GM21381 (cell line): Measurements from ENCODE around the gene HELLS.
"Not testable (repeated sequence)": the region's sequence is repeated elsewhere in the genome, so short reads cannot be mapped to it uniquely, and the experiment has no call there.

Source experiments
- ATAC-seq: cut with Tn5 transposase; IDR thresholded peaks from one replicate; pipeline ENCODE4 v1.9.1; 2021; ENCODE audit warnings: mild to moderate bottlenecking, moderate library complexity; ENCODE audit not compliant: unreplicated experiment

The HELLS gene

GRCh38 chr10:94602729-94603515 is 57.3 kb downstream of the HELLS start:
- ATAC-seq, result no peak

- peak; percentile 86 for ATAC-seq
Observed at GRCh38 chr10:94607111-94607510, 61.5 kb downstream of the HELLS start.

DNA sequence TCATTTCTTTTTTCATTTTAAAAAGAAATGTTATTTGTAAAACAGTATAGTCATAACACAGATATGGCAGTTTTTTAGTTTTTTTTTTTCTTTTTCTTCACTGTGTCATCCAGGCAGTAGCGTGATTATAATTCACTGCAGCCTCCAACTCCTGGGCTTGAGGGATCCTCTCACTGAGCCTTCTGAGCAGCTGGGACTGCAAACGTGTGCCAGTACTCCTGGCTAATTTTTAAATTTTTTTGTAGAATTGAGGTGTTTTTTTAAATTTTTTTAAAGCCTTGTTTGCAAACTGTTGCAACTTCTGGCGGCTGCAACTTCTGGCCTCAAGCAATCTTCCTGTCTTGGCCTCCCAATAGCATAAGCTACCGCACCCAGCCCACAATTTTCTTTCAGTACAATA is 63.0 kb downstream of the HELLS start:
- no peak for ATAC-seq

DNA sequence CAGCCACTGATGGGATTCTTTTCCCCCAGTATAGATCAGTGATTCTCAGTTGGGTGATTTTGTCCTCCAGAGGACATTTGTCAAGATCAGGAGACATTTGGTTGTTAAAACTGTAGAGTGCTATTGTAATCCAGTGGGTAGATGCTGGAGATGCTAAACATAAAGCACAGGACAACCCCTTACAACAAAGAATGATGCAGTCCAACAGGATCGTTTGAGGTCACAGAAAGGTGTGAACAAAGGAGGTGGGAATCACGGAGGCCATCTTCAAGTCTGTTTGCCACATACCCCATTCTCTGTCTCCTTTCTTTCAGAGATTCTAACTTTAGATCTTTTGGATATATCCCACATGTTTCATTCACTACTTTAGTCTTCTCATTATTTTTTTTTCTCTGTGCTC is 69.0 kb downstream of the HELLS start:
- ATAC-seq, result no peak

DNA sequence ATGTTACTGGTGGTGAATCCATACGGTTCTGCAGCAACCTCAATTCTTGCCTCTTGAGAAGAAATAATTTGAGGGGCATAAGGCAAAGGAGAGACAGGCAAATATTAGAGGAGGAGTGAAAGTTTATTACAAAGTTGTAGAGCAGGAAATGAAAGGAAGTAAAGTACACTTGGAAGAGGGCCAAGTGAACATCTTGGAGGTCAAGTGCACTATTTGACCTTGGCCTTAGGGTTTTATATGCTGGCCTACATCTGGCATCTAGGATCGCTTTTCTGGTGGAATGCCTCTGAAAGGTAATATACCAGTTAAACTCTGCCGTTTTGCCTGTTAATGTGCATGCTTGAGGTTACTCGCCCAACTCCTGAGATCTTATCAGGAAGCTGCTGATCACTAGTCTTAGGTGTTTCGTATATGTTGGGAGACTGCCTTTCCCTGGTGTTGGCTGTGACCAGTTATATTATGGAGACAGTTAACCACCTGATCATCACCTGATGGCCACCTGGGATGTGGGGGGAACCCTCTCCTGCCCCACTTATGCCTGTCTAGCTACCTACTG is 71.9 kb downstream of the HELLS start:
- ATAC-seq, result no peak

DNA sequence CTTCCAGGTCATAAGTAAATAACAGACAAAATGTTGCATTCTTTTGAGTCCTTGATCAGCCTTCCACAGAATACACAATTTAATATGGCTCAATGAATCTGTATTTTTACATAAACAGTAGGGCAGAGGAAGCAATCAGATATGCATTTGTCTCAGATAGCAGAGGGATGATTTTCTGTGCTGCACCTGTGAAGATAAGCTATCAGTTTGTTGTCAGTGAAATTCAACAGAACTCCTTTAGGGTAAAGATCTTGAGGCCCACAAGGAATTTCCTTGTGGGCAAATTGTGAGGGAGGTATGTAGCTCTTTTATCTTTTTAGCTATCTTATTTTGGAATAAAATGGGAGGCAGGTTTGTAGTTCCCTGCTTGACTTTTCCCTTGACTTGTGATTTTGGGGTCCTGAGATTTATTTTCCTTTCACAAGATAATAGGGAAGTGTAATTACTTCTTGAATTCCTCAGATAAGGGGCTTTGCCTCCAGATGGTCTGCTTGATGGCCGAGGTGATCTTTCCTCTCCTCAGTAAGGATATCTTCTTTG is 77.1 kb downstream of the HELLS start:
- ATAC-seq, result no peak

GRCh38 chr10:94623572-94623971 is 78.0 kb downstream of the HELLS start:
- ATAC-seq, result no peak

GRCh38 chr10:94626476-94626875 is 80.9 kb downstream of the HELLS start:
- no peak for ATAC-seq

GRCh38 chr10:94627511-94627910 is 81.9 kb downstream of the HELLS start:
- ATAC-seq, result no peak

- ATAC-seq, result no peak
Observed at GRCh38 chr10:94630017-94630688, 84.6 kb downstream of the HELLS start.

- ATAC-seq, result no peak
Observed at GRCh38 chr10:94631077-94631875, 85.7 kb downstream of the HELLS start.

GRCh38 chr10:94632954-94633353 is 87.4 kb downstream of the HELLS start:
- no peak for ATAC-seq

DNA sequence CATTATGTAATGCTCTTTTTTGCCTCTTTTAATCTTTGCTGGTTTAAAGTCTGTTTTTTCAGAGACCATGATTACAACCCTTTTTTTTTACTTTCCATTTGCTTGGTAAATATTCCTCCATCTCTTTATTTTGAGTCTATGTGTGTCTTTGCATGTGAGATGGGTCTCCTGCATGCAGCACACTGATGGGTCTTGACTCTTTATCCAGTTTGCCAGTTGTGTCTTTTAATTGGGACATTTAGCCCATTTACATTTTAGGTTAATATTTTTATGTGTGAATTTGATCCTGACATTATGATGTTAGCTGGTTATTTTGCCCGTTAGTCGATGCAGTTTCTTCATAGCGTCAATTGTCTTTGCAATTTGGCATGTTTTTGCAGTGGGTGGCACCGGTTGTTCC is 92.5 kb downstream of the HELLS start:
- not testable (repeated sequence) for ATAC-seq

- no peak for ATAC-seq
Observed at GRCh38 chr10:94639902-94640301, 94.3 kb downstream of the HELLS start.

- no peak for ATAC-seq
Observed at GRCh38 chr10:94640562-94640961, 95.0 kb downstream of the HELLS start.

DNA sequence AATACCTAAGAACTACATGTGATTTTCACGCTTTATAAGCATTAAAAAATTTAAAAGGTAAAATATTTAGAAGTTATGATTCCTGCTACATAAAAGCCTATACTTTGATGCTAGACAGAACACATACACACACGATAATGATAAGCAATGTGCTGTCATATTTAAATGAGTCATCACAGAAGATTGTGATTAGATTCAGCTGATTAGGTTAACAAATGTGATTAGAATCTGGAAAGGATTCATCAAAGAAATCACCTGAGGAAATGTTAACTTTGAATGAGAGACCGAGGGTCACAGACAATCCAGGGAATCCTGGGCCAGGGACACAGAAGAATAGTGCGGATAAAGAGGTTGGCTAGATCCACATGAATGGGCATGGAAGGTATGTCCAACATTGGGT is 95.9 kb downstream of the HELLS start:
- ATAC-seq, result no peak

- no peak for ATAC-seq
Observed at GRCh38 chr10:94644352-94644751, 98.8 kb downstream of the HELLS start.

DNA sequence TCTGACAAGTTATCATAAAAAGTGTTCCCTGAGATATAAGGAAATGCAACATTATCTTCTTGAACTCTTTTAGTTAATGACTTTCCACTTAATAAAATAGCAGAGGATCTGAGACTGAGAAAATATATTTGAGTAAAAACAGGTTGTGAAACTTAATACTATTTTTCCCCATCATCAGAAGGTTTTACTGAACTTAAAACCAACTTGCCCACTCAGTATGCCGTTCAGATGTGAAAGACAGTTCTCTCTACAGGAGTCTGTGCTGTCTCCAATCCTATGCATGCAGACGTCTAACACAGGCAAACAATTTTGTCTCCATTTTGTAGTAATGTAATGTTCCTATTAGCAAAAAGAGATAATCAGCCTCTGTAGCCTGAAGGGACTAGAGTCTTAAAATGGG is 99.7 kb downstream of the HELLS start:
- ATAC-seq, result peak; percentile 70
